NOMO-1 treated with dmso at 0.1 percent for 144 hours (cell line): ENCODE results near the gene BOD1L2.
A peak's percentile ranks its signal among the peaks of the same experiment; 100 is the strongest.

Experiments used
- DNase-seq: peaks from one replicate; lab custom pipeline; 2025; ENCODE audit not compliant: unreplicated experiment; lab: John Stamatoyannopoulos, UW

The BOD1L2 gene

DNA sequence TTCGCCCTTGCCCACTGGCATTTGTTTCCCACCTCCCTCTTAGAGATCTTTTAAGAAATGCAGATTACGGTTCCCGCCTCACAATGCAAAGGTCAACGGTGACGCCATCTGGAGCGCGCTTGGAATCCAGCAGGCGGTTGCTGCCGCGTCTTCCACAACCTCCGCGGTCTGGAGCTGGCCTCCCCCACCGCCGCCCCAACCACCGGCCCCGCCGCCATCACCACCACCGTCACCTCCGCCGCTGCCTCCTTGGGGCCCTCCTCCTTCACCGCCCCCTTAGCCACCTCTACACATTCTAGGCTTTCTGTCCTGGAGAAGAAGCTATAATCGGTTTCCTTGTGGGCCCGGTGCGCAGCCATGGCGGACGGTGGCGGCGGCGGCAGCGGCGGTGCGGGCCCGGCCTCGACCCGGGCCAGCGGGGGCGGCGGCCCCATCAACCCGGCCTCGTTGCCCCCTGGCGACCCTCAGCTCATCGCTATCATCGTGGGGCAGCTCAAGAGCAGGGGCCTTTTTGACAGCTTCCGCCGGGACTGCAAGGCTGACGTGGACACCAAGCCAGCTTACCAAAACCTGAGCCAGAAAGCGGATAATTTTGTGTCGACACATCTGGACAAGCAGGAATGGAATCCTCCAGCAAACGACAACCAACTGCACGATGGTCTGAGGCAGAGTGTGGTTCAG is at the start of gene BOD1L2:
BOD1L2 (plus strand) TSS at position 132 of the 681 bp plus-strand sequence; CDS start at position 358, 226 bp downstream.
- DNase-seq = no peak

DNA sequence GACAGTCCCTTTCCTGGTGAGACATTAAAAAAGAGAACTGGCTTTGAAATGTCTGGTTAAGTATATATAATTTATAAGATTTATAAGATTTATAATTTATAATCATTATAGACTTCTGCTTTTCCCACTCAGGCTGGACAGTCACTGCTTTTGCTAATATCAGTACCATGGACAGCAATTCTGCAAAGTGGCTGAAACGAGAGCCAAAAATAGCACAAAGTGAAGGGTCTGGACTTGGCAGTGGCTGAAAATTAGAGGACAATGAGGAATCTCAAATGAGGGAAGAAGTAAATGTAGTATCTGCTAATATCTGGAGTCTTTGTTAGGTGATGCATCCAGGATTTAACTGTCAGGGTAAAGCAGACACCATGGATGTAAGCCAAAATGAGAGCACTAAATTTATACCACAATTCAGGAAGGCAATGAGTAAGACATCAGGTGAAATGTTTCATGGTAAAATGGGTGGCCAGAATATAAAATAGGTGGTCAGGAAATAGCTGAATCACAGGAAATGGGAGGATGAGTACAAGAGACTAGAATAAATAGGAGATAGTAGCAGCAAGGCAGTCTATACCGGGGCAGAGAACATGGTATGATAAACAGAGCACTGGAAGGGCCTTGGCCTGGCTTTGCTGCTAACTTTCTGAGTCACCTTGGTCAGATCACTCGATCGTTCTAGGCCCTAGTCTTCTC is 39.6 kb upstream of the BOD1L2 start:
- no peak for DNase-seq

DNA sequence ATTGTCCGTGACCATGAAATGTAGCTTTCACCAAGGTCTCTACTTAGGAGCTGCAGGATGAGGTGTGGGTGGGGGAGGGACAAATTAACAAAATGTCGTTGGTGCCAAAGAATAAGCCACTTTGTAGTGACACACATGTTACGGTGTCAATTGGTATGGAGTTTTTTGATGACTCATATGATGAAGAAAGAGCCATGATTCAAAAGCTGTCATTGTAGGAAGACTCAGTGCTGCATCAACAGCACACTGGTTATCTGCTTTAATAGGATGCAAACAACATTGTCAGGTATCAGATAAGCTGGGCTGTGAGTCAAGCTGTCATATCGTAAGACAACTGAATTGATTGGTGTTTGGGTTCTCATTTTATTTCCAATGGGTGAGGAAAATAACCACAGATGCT is 36.6 kb upstream of the BOD1L2 start:
- DNase-seq = no peak

DNA sequence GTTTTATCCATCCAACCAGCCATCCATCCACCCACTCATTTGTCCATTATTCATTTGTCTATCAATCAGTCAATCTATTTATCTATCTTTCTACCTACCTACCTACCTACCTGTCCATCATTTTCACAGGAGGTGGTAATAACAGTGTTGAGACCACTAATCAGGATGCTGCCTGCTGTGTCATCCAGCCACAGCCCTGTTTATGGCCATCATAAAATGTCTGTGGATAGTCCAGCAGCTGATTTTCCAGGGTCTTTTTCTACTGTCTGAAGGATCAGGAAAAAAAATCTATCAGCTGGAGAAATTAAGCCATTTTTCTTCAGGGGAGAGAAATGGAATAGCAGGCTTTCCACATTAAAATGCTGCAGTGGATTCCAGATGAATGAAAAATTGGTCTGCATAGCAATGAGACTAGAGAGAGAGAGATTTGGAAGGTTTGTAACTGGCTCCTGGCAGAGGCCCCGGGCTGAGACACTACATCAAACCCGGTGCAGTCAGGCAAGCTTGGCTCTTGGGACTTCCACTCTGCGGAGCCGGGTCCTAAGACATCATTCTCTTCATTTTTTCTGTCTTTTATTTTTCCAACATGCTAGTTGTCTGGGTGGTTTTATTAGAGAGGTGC is 33.0 kb upstream of the BOD1L2 start:
- DNase-seq = no peak

DNA sequence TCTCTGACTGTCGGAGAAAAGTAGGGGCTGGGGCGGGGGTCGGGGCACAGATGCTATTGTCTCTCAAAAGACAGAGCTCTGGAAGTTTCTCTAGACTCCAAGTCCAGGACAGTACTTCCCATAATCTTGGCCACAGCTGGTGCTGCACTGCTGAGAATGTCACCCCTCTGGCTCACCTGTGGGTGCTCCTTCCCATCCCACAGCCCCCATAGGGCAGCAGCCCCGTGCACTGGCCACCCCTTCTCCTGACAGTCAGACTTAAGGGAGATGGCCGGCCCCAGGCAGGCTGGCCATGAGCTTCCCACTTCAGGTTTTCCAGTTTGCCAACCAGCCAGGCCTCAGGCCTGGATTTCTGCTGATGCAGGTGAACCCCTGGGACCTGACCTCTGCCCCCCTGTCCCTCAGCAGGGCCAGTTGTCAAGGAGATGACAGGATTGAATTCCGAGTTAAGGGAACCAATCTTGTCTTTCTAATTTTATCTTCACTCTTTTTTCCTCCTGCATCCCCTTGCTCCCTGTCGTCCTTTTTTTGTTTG is 30.2 kb upstream of the BOD1L2 start:
- no peak for DNase-seq

DNA sequence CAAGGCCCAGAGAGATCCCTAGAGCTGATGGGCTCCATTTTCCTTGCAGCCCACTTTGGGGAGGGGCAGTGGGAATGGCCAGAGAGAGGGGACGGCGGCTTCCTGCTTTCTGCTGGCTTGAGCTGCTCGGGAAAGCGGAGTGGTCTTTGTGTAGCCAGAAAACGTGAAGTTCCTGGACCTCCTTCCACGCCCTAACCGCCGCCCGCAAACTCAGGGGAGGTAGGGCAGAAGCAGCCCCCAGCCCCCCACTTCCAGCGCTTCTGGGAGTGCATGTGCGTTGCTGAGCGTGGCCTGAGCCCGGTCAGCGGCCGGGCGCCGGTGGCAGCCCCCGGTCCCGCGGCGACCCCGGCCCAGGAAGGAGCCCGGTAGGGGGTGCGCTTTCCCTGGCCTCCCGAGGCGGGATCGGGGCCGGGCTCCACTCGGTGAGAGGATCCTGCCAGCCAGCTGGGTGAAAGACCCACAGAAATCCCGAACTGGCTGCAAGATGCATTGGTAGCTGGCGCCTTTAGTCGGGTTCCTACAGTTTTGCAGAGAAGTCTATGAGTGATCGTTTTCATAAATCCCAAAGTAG is 25.3 kb upstream of the BOD1L2 start:
- DNase-seq = no peak

DNA sequence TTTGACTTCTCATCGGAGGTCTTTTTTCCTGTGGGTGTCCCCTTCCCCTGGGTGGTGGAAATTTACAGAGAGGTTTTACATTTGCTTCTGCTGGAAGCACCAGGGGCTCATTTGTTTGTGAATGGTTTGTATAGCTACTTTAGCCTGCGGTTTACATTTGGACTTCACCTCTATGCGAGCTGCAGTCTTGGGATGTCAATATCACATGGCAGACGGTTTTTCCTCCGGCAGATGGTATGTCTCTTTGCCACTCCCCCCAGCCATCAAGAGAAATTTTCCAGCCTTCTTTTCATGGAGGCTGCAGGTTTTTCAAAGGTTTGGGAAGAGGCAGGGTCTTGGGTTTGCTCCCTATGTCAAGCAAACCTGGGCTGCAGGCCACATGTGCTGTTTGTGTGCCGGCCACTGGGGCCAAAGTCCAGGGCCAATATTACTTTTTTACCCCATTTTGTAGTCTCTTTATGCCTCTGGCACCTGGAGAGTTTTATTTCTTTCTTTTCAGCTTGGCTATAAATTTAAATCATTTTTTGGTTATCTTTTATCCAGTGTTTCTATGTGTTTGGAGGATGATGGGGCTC is 23.9 kb upstream of the BOD1L2 start:
- DNase-seq = no peak

DNA sequence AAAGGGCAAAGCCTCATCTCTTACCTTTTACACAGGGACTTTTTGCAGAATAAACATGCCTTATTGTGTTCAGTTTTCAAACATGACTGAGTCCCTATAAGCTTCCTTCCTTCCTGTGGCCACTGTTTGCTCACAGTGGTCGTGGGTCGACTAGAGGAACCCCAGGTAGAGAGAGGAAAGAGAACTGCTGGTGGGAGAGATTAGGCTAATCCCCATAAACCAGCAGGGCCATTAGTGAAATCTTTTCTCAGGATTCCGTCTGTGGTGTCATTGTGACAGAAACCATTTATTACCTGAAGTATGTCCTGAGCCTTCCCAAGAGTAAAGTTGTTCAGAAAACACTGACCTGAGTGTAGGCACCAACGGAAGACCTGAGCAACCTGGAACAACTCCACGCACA is 21.3 kb upstream of the BOD1L2 start:
- DNase-seq = no peak

DNA sequence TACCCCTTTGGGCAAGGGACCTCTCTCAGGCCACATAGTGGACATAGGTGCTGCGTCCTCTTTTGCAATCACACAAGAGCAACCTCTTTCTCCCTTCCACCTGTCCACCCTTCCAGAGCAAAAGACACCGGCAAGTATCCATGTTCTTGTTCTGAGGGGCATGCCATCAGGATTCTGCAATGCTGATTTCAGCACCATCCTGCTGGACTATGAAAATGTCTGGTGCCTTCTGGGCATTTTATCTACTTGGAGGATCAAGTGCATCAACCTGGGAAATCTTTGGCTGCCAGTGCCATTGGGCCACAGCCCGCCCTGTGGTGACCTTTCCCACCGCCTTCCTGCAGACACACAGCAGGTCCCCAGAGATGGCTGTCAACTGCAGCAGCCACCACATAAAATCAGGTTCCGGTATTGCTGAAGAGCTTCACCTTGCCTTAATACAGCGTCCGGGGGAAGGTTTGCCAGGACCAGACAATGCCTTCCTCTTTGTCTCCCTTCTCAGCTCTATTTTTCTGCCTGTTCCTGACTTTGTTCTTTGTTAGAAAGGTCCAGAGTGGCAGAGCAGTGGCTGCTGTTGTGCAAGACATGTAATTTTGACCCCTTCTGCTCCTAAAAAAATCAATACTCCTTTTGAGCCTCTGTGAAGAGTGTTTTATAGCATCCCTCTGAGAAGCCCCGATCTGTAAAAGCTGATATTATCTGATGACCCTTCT is 18.5 kb upstream of the BOD1L2 start:
- no peak for DNase-seq

DNA sequence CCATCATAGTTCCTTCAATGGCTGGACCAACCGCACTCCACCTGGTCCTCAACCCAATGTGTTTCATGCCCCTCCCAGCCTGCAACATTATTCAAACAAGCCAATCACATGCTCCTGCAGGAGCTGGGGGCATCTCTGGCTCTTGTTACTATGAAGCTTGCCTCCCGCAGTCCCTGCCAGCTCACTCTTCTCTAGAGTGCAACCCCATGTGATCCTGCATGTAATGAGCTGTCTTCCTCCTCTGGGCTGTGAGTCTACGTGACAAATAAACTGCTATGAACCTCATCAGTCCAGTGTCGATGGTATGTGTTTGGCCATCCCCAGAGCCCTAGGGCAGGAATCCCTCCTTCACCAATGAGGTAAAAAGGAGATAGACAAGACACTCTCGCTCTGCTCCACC is 15.8 kb upstream of the BOD1L2 start:
- DNase-seq = no peak

DNA sequence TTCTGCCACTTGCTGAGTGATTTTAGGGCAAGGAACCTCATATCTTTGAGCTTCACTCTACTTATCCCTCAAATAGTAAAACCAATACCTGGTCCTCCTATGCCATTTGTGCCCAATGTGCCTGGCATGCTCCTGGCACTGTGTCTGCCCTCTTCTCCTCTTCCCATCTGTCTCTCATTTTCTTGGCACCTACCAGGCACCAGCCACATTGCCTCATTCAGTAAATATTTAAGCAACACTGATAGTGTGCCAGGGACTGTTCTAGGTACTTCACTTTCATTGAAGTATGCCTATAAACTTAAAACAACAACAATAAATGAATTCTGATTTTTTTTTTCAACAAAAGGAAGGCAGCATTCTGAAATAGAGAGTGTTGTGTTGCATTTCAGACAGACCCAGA is 15.1 kb upstream of the BOD1L2 start:
- no peak for DNase-seq

DNA sequence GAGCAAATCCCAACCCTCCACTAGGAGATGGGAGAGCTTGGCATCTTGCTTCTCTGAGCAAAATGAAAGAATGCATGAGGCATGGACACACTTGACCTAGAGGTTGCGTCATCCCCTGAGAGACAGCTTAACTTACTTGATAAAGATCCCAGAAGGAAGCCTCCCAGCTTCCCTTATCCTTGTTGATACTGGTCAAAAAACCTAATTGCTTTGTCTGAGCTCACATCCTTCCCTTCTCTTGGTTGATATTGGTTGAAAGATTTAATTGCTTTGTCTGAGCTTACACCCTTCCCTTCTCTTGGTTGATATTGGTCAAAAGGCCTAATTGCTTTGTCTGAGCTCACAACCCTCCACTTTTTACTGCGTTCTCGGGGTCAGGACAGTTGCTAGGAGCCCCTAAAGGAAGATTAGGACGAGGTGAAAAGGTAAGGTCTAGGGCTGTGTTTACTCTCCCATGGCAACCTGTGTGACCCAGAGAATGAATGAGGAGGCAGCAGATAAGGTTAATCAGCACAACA is 12.2 kb upstream of the BOD1L2 start:
- no peak for DNase-seq

DNA sequence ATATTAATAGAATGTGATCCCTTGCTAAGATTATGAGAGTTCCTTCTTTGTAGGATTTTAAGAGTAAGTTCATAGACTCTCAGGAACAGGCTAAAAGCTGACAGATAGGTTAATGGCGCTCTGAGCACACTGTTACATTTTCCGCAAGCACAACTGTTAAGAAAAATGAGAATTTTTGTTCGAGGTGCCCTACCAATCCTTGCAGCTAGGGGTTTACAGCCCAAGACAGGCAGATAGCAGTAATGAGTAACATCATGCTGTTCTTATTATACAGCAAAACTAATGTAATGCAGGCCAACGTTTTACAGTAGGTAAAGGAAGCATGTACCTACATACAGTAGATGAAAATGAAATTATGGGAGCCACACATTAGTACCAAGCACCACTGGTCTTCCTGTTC is 11.2 kb upstream of the BOD1L2 start:
- no peak for DNase-seq

DNA sequence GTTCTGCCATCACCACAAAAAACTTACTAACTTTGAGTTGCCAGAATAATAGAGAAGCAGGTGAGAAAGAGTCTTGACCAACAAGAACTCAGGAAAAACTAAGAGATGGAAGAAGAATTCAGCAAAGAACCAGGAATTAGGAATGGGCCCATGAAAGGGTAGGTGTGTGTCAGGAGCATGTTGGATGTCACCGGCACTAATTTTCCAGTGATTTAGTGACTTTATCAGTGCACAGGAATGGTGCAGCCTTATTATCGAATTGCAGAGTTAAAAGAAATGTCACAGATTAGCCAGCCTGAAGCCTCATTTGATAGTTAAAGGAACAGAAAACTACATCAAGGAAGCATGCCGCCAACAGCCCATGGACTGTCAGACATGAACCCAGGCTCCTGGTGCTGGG is 9.0 kb upstream of the BOD1L2 start:
- DNase-seq = no peak

DNA sequence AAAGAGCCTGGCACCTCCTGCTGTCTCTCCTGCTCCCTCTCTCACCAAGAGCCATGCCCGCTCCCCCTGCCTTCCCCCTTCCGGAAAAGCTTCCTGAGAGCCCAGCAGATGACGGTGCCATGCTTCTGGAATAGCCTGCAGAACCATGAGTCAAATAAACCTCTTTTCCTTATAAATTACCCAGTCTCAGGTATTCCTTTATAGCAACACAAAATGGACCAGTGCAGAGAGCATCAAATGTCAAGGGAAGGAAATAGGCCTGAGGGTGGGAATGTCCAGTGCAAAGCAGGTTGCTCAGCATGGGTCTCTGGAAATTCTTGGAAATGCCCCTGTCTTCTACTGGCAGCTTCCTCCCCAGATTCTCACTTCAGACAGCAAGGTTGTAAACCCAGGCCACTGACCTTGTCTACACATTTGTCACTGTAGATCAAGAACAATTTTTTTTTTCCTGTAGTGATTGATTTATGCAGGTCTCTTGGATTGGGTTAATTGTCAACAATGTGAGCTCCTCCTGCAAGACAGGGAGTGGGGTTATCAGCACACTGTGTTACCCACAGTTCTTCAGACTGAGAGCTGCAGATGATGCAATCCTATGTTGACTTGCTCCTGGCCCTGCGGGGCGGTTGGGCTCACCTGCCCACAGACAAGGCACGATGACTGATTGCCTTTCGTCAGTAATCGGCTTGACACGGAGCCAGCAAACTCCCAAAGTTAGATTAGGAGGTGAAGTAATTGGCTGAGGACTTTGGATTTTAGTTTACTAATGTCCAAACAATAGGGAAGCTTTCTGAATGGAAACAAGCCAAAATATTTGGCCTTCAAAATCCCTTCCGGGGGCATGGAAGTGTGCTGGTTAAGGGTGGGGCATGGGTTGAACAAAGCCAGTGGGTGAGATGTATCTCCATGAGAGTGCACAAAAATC is 5.4 kb upstream of the BOD1L2 start:
- peak; percentile 28 for DNase-seq

DNA sequence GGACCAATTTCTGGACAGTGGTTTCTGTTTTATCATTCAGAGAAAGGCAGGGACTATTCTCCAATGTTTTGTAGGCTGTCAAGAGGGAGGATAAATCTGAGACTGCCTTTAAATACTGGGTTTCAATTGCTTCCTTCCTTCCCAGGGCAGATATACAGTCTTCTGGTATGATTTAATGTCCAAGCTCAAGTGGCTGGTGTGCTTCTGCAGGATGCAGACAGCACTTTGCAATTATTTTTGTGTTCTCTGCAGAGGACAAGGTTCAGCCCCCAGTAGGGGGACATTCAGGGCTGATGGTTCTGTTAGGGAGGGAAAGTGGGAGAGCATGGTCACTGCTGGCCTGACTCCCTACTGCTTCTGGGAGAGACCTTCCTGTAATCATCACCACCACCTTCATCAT is 4.6 kb upstream of the BOD1L2 start:
- no peak for DNase-seq

DNA sequence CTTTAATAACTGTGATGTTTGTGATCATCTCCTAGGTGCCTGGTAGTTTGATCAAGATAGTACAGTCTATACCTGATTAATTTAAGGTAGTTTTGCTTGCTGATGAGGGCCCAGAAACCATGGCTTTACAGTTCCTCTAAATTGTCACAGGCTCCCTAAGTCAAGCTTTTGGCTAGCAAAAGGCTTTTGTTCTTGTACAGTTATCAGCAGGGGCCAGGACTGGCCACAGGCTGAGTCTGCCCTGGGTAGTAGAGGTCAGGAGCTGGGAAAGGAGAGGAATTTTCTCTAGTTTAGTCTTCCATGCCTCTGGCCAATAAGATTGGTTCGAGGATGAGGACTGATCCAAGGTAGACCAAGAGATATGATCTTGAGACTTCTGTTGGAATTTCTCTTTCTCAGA is 3.6 kb upstream of the BOD1L2 start:
- DNase-seq = no peak

DNA sequence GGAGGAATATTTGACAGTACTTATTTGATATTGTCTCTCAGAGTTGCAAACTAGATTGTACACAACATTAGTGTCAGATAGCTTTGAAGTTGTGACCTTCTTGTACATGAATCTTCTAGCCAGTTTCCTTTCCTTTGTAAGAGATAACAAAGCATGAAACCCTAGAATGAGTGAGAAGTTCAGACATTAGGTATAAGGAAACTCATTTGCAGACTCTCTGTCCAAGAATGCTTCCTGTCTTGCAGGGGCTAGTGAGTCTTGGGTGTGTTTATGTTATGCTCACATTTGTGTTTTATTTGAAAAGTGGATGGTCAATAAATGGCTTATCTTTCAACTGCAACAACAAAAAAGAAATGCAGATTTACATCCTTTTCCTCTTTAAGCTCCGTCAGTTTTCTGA is 1.4 kb downstream of the BOD1L2 start:
- DNase-seq = no peak

DNA sequence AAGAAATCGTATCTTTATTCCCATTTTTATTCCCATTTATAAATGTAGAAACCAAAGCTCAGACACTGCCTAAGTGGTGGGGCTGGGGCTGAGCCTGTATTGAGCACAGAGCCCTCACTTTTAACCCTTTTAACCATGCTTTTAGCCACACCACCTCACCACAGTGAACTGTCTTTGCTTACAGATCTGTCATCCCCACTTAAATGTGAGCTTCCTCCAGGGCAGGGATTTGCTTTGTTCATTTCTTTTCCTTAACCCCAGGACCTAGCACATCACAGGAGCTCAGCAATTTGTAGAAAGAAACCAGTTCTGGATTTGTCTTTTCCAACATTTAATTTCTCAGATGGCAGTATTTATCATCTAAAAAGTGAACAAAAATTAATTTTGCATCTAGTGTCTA is 2.2 kb downstream of the BOD1L2 start:
- DNase-seq = no peak

DNA sequence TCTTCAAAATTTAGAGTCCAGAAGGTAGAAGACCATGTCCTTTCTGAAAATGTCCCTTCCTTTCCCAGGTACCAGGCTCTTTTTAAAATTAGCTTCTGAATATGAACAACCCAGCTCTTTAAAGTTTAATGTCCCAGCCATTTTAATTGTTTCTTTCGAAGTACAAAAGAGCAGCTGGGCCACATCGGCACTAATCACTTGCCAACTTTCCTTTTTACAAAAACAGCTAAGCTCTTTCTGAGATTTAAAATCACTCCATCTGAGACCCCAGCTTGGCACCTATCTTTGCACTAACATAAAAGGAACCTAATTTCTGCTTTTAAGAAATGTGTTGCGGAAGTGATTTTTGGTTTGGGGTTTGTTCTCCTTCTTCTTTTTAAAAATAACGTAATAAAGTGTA is 2.6 kb downstream of the BOD1L2 start:
- peak; percentile 40 for DNase-seq
